Caco-2 (cell line): Measurements from ENCODE around the gene ZNF341. TPM values are rescaled to one million over a fixed set of nuclear protein-coding genes. Genes with fewer than 3 reads are reported as not detected.
A peak's percentile ranks its signal among the peaks of the same experiment; 100 is the strongest.

Experiments
- BruUV-seq: library from RNA; stranded (reverse); fragments of 400-500 nt; replicated peaks from 2 replicates; lab custom pipeline; 2021; lab: Mats Ljungman, UMichigan
- CTCF ChIA-PET: fragments of 300-600 bp; sonication (Branson Sonifier 250); formaldehyde crosslinking; loops from one replicate; lab custom pipeline; 2022; ENCODE audit warnings: antibody characterized with exemption; lab: Charles Lee
- POLR2A ChIA-PET: fragments of 300-600 bp; sonication (Branson Sonifier 250); formaldehyde crosslinking; loops from one replicate; lab custom pipeline; 2022; ENCODE audit warnings: antibody characterized with exemption; lab: Charles Lee
- DNase-seq, 2 experiments: peaks; one replicate each; pipeline versions ENCODE4 v3.0.0 to v3.0.0-alpha.2; 2020 to 2022
- H3K27me3 ChIP-seq: replicated peaks from 2 replicates; pipeline ENCODE4 v1.6.0; 2011; ENCODE audit warnings: low read length; ENCODE audit not compliant: control insufficient read depth, insufficient read depth
- H3K36me3 ChIP-seq: 2 replicates; pipeline ENCODE4 v1.5.1; 2011; ENCODE audit warnings: low read length; ENCODE audit not compliant: control insufficient read depth, insufficient read depth
- H3K4me1 ChIP-seq: fragments of 250-450 bp; sonication (Bioruptor Pico); 2 replicates; pipeline ENCODE4 v1.5.1; 2020; ENCODE audit warnings: mild to moderate bottlenecking
- H3K4me3 ChIP-seq: 2 replicates; pipeline ENCODE4 v1.5.1; 2011; ENCODE audit warnings: low read depth, mild to moderate bottlenecking, control low read depth, low read length
- H3K9me3 ChIP-seq: fragments of 250-450 bp; sonication (Bioruptor Pico); 2 replicates; pipeline ENCODE4 v1.5.1; 2020; ENCODE audit warnings: mild to moderate bottlenecking, moderate library complexity
- H3K27ac Mint-ChIP-seq: one replicate; pipeline ENCODE4 v1.8.0; 2022; ENCODE audit warnings: mixed read lengths; ENCODE audit not compliant: unreplicated experiment
- H3K27me3 Mint-ChIP-seq: one replicate; pipeline ENCODE4 v1.8.0; 2022; ENCODE audit warnings: mixed read lengths; ENCODE audit not compliant: insufficient read depth, unreplicated experiment
- H3K36me3 Mint-ChIP-seq: one replicate; pipeline ENCODE4 v1.8.0; 2022; ENCODE audit warnings: mild to moderate bottlenecking, mixed read lengths; ENCODE audit not compliant: insufficient read depth, unreplicated experiment
- H3K4me1 Mint-ChIP-seq: one replicate; pipeline ENCODE4 v1.8.0; 2022; ENCODE audit warnings: low read depth, mixed read lengths; ENCODE audit not compliant: unreplicated experiment
- H3K4me3 Mint-ChIP-seq: one replicate; pipeline ENCODE4 v1.8.0; 2022; ENCODE audit warnings: mild to moderate bottlenecking, moderate library complexity, mixed read lengths; ENCODE audit not compliant: unreplicated experiment
- H3K9me3 Mint-ChIP-seq: one replicate; pipeline ENCODE4 v1.8.0; 2022; ENCODE audit warnings: mixed read lengths; ENCODE audit not compliant: unreplicated experiment
- intact Hi-C: fragments of 100-400 bp; cut with micrococcal nuclease; formaldehyde crosslinking; loops from one replicate; pipeline ENCODE4 v1.10.0; 2022; ENCODE audit not compliant: unreplicated experiment
- total RNA-seq: library from RNA; stranded (reverse); gene quantifications from 2 replicates; pipeline ENCODE4 v1.2.3, GENCODE V29; 2022
- TF ChIP-seq, protein P1 (sequence below), 2 experiments: fragments of 200-600 bp in 1 of 2; IDR thresholded peaks; 1 replicate in 1 of 2; 2 replicates in 1 of 2; pipeline versions ENCODE4 v1.5.1 to v1.8.0; 2011 to 2022; ENCODE audit warnings: antibody characterized with exemption in 1 of 2, control low read depth in 1 of 2, inconsistent platforms in 1 of 2, low read depth in 1 of 2, low read length in 1 of 2, mild to moderate bottlenecking in 1 of 2, moderate library complexity in 1 of 2; ENCODE audit not compliant: insufficient read depth in 1 of 2, severe bottlenecking in 1 of 2, unreplicated experiment in 1 of 2

Gene ZNF341
- total RNA-seq, 1 experiment from 2014 or later, result 2.9 TPM

DNA sequence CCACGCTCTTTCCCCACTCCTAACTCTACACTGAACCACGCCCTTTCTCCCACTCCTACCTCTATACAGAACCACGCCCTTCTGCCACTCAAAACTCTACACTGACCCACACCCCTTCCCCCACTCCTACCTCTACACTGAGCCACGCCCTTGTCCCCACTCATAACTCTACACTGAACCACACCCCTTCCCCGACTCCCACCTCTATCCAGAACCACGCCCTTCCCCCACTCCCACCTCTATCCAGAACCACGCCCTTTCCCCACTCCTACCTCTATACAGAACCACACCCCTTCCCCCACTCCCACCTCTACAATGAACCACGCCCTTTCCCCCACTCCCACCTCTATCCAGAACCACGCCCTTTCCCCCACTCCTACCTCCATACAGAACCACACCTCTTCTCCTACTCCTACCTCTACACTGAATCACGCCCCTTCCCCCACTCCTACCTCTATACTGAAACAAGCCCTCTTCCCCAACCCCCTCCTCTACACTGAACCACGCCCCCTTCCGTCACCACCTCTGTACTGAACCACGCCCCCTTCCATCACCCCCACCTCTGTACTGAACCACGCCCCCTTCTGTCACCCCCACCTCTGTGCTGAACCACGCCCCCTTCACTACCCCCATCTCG lies 21.8 kb upstream of the ZNF341 start:
- H3K27me3 Mint-ChIP-seq, result no peaks in the 10 kb centered on the region
- no TSS peak for BruUV-seq
- ChIA-PET CTCF (no interaction called here), POLR2A (no interaction called here)
- no peak overlapping the region for H3K4me3 Mint-ChIP-seq
- no peak overlapping the region for H3K4me3 ChIP-seq
- H3K27me3 ChIP-seq, result no peaks in the 10 kb centered on the region
- TF ChIP-seq, protein P1, sequence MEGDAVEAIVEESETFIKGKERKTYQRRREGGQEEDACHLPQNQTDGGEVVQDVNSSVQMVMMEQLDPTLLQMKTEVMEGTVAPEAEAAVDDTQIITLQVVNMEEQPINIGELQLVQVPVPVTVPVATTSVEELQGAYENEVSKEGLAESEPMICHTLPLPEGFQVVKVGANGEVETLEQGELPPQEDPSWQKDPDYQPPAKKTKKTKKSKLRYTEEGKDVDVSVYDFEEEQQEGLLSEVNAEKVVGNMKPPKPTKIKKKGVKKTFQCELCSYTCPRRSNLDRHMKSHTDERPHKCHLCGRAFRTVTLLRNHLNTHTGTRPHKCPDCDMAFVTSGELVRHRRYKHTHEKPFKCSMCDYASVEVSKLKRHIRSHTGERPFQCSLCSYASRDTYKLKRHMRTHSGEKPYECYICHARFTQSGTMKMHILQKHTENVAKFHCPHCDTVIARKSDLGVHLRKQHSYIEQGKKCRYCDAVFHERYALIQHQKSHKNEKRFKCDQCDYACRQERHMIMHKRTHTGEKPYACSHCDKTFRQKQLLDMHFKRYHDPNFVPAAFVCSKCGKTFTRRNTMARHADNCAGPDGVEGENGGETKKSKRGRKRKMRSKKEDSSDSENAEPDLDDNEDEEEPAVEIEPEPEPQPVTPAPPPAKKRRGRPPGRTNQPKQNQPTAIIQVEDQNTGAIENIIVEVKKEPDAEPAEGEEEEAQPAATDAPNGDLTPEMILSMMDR (IDR thresholded peaks at IDR 0.05; ENCODE audit: insufficient read depth in 1 of 2, low read depth in 1 of 2, low read length in 1 of 2, severe bottlenecking in 1 of 2, unreplicated experiment in 1 of 2), result no peak
- peaks cover 12% of the 10 kb centered on the region for H3K36me3 Mint-ChIP-seq
- DNase-seq, result peak in 1 of 2 experiments; percentile 71
- peaks cover 9% of the 10 kb centered on the region for H3K4me1 ChIP-seq
- H3K27ac Mint-ChIP-seq, result no peak overlapping the region
- no peaks in the 10 kb centered on the region for H3K9me3 Mint-ChIP-seq
- intact Hi-C loops, result no loop called here
- H3K36me3 ChIP-seq, result peaks cover 13% of the 10 kb centered on the region
- H3K9me3 ChIP-seq, result no peaks in the 10 kb centered on the region
- H3K4me1 Mint-ChIP-seq, result peaks cover 20% of the 10 kb centered on the region

DNA sequence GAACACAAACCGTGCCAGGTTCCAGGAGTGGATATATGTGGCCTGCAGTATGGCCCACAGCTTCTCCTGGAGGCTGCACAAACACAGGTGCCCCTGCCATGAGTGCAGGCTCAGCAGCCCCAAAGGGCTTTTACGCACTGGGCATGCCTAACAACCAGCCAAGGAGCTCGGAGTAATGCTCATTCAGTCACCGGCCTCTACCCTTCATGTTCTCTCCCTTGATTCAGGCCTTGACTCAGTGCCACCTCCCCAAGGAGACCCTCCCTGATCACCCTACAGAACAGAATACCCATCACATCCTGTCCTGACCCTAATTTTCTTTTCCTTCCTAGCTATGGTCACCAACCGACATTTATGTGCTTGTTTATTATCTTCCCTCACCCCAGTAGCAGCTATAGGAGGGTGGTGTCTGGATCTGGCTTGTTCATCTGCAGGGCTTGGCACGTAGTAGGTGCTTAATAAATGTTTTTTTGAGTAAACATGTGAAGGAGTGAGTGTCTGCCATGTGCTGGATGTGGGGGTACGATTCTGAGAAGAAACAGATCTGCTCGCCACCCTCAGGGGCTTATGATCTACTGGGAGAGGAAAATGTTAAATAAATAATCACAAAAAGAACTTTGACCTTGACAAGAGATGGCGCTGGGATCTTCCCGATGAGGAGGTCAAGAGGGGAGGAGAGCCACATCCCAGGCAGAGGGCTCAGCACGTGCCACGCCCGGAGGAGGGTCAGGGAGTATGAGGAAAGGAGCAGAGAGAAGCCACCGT lies 20.9 kb upstream of the ZNF341 start:
- intact Hi-C loops, result no loop called here
- Histone ChIP-seq H3K36me3 (peaks cover 13% of the 10 kb centered on the region), H3K4me3 (no peak overlapping the region), H3K27me3 (no peaks in the 10 kb centered on the region), H3K9me3 (no peaks in the 10 kb centered on the region), H3K4me1 (peaks cover 9% of the 10 kb centered on the region)
- Mint-ChIP-seq H3K4me1 (peaks cover 20% of the 10 kb centered on the region), H3K4me3 (no peak overlapping the region), H3K9me3 (no peaks in the 10 kb centered on the region), H3K27me3 (no peaks in the 10 kb centered on the region), H3K36me3 (peaks cover 6% of the 10 kb centered on the region), H3K27ac (peak overlapping the region; percentile 9)
- BruUV-seq, result no TSS peak
- DNase-seq, result no peak
- ChIA-PET CTCF (no interaction called here), POLR2A (no interaction called here)
- TF ChIP-seq, protein P1 (IDR thresholded peaks at IDR 0.05; ENCODE audit: insufficient read depth in 1 of 2, low read depth in 1 of 2, low read length in 1 of 2, severe bottlenecking in 1 of 2, unreplicated experiment in 1 of 2), result no peak

DNA sequence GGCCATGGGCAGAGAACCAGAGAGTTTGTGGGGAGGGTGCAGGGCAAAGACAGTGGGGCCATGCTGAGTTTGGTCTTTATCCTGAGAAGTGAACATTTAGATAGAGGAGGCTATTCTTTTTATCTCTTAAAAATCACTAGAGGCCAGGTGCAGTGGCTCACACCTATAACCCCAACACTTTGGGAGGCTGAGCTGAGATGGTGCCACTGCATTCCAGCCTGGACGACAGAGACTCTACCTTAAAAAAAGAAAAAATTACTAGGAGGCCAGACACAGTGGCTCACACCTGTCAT lies 20.4 kb upstream of the ZNF341 start:
- no peak for DNase-seq
- Histone ChIP-seq H3K4me3 (no peak overlapping the region), H3K4me1 (peaks cover 9% of the 10 kb centered on the region), H3K9me3 (no peaks in the 10 kb centered on the region), H3K27me3 (no peaks in the 10 kb centered on the region), H3K36me3 (peaks cover 13% of the 10 kb centered on the region)
- intact Hi-C loops, result no loop called here
- Mint-ChIP-seq H3K4me3 (no peak overlapping the region), H3K9me3 (no peaks in the 10 kb centered on the region), H3K27ac (peak overlapping the region; percentile 9), H3K36me3 (peaks cover 6% of the 10 kb centered on the region), H3K27me3 (no peaks in the 10 kb centered on the region), H3K4me1 (peaks cover 20% of the 10 kb centered on the region)
- no TSS peak for BruUV-seq
- ChIA-PET POLR2A (no interaction called here), CTCF (no interaction called here)
- TF ChIP-seq, protein P1 (IDR thresholded peaks at IDR 0.05; ENCODE audit: insufficient read depth in 1 of 2, low read depth in 1 of 2, low read length in 1 of 2, severe bottlenecking in 1 of 2, unreplicated experiment in 1 of 2), result no peak
